ENCODE data around the gene GYPC.

- no peak for TF ChIP-seq CTCF (IDR thresholded peaks at IDR 0.05)
- TF ChIP-seq POLR2A (IDR thresholded peaks at IDR 0.05), result no peak
Observed at GRCh38 chr2:126700677-126701076, 44.7 kb downstream of the GYPC start.
